Breast epithelium (tissue), 3 donors: ENCODE data around the gene LPGAT1.

Source experiments
- POLR2A ChIP-seq: fragments of 450-650 bp; IDR thresholded peaks from one replicate; pipeline ENCODE4 v1.6.1; 2016; ENCODE audit warnings: antibody characterized with exemption, mild to moderate bottlenecking, moderate library complexity
- POLR2AphosphoS5 ChIP-seq, 3 donors: sonication (generic); formaldehyde crosslinking; IDR thresholded peaks; one replicate each; pipeline ENCODE4 v1.6.1; 2017; ENCODE audit warnings: antibody characterized with exemption in 3 of 3

GRCh38 chr1:211761400-211761799 lies 69.2 kb downstream of the LPGAT1 start:
- no peak for TF ChIP-seq POLR2A
- TF ChIP-seq POLR2AphosphoS5 (IDR thresholded peaks at IDR 0.05) = no peak
